K562 (cell line): ENCODE data around the gene PDE2A. TPM values are rescaled to one million over a fixed set of nuclear protein-coding genes. Genes with fewer than 3 reads are reported as not detected.

ENCODE experiments used
- ATAC-seq: fragments of 200-7000 bp; cut with Tn5 transposase; 3 replicates; pipeline ENCODE4 v1.9.1; 2020; ENCODE audit warnings: moderate library complexity
- BruUV-seq: library from RNA; stranded (reverse); fragments of 400-500 nt; replicated peaks from 2 replicates; lab custom pipeline; 2021; lab: Mats Ljungman, UMichigan
- CTCF ChIA-PET: fragments of 300-600 bp; formaldehyde crosslinking; extraction: SDS; loops from one replicate; lab custom pipeline; 2021; ENCODE audit warnings: low intra/inter-chr PET ratio; lab: Yijun Ruan, JAX
- POLR2A ChIA-PET: fragments of 300-600, 350-650 bp; sonication (Branson Sonifier 250); formaldehyde crosslinking; extraction: SDS; loops from one replicate; lab custom pipeline; 2021; ENCODE audit warnings: antibody characterized with exemption, inconsistent platforms; lab: Yijun Ruan, JAX
- DNase-seq, 4 experiments: peaks; one replicate each; pipeline versions ENCODE4 v3.0.0 to v3.0.0-alpha.2; 2011 to 2018; ENCODE audit warnings: low spot score in 3 of 4, mixed read lengths in 3 of 4; ENCODE audit errors: extremely low read depth in 1 of 4
- FAIRE-seq: peaks from 2 replicates; lab custom pipeline; 2011; peaks lifted over from hg19 to GRCh38; lab: Jason Lieb, UNC
- H2AFZ ChIP-seq: 2 replicates; pipeline ENCODE4 v1.6.0; 2011; ENCODE audit warnings: low read depth, low read length, control low read depth, inconsistent platforms
- H3K27ac ChIP-seq: fragments of 200-600 bp; 3 replicates; pipeline ENCODE4 v1.8.0; 2011; ENCODE audit warnings: low read depth, mild to moderate bottlenecking, control low read depth, inconsistent platforms, low read length, moderate library complexity, mixed read lengths; ENCODE audit errors: extremely low read depth
- H3K27me3 ChIP-seq, 2 experiments: fragments of 300-600 bp in 1 of 2; 2 replicates in 1 of 2; 3 replicates in 1 of 2; pipeline versions ENCODE4 v1.6.0 to v1.8.0; 2011; ENCODE audit warnings: inconsistent platforms in 2 of 2, low read length in 2 of 2, mild to moderate bottlenecking in 1 of 2, mixed read lengths in 1 of 2, moderate library complexity in 1 of 2; ENCODE audit not compliant: control insufficient read depth in 2 of 2, insufficient read depth in 2 of 2
- H3K36me3 ChIP-seq: fragments of 300-600 bp; 3 replicates; pipeline ENCODE4 v1.8.0; 2011; ENCODE audit warnings: mild to moderate bottlenecking, low read length, inconsistent platforms; ENCODE audit not compliant: control insufficient read depth, insufficient read depth
- H3K4me1 ChIP-seq, 2 experiments: fragments of 200-600 bp in 1 of 2; replicated peaks in 1 of 2; 2 replicates in 1 of 2; 3 replicates in 1 of 2; pipeline versions ENCODE4 v1.5.1 to v1.8.0; 2011; ENCODE audit warnings: inconsistent platforms in 2 of 2, low read length in 2 of 2, mild to moderate bottlenecking in 1 of 2, mixed read lengths in 1 of 2, moderate library complexity in 1 of 2; ENCODE audit not compliant: control insufficient read depth in 2 of 2, insufficient read depth in 2 of 2
- H3K4me2 ChIP-seq: 2 replicates; pipeline ENCODE4 v1.6.1; 2011; ENCODE audit warnings: low read length, control low read depth, inconsistent platforms, mixed read lengths; ENCODE audit not compliant: insufficient read depth
- H3K4me3 ChIP-seq: fragments of 200-600 bp; sonication (generic), shearing (Covaris generic); 2 replicates; pipeline ENCODE4 v1.5.1; 2016; ENCODE audit warnings: control low read depth, inconsistent platforms
- H3K79me2 ChIP-seq: fragments of 200-600 bp; 3 replicates; pipeline ENCODE4 v1.8.0; 2011; ENCODE audit warnings: low read length, inconsistent platforms; ENCODE audit not compliant: control insufficient read depth, insufficient read depth
- H3K9ac ChIP-seq, 2 experiments: 2 replicates each; pipeline versions ENCODE4 v1.6.0 to v1.6.1; 2011; ENCODE audit warnings: low read depth in 2 of 2, low read length in 2 of 2, control low read depth in 1 of 2, inconsistent platforms in 1 of 2, mild to moderate bottlenecking in 1 of 2, mixed read lengths in 1 of 2; ENCODE audit not compliant: insufficient read depth in 1 of 2
- H3K9me1 ChIP-seq: one replicate; pipeline ENCODE4 v1.6.0; 2011; ENCODE audit warnings: inconsistent platforms, mild to moderate bottlenecking, low read length, moderate library complexity; ENCODE audit not compliant: control insufficient read depth, insufficient read depth
- H3K9me3 ChIP-seq: replicated peaks from 2 replicates; pipeline ENCODE4 v1.5.1; 2011; ENCODE audit warnings: low read depth, low read length, inconsistent platforms; ENCODE audit not compliant: control insufficient read depth, insufficient read depth
- H4K20me1 ChIP-seq: replicated peaks from 2 replicates; pipeline ENCODE4 v1.6.1; 2011; ENCODE audit warnings: low read length, inconsistent platforms, mixed read lengths; ENCODE audit not compliant: control insufficient read depth, insufficient read depth
- CEBPG ChIP-seq, 3 experiments: fragments of 200-800 bp in 1 of 3; sonication (Bioruptor generic) in 1 of 3; sonication (generic) in 1 of 3; formaldehyde crosslinking in 1 of 3; IDR thresholded peaks in 2 of 3; conservative IDR thresholded peaks in 1 of 3; 2 replicates each; pipeline versions ENCODE4 v1.6.1 to v1.8.0; 2016 to 2022; ENCODE audit warnings: missing compliant biosample characterization in 2 of 3, missing genetic modification characterization in 2 of 3, mild to moderate bottlenecking in 1 of 3, missing genetic modification reagents in 1 of 3
- ESRRB ChIP-seq: fragments of 250-450 bp; sonication (Bioruptor Pico); IDR thresholded peaks from 2 replicates; pipeline ENCODE4 v1.5.0; 2020; ENCODE audit warnings: mild to moderate bottlenecking, moderate library complexity, borderline replicate concordance
- FOSL1 ChIP-seq: fragments of 200-800 bp; sonication (Bioruptor generic); conservative IDR thresholded peaks from 2 replicates; pipeline ENCODE4 v1.6.1; 2016; ENCODE audit warnings: missing genetic modification characterization, missing compliant biosample characterization
- HDAC8 ChIP-seq: fragments of 450-650 bp; IDR thresholded peaks from 2 replicates; pipeline ENCODE4 v1.6.1; 2016; ENCODE audit warnings: mild to moderate bottlenecking, missing genetic modification characterization, moderate library complexity, missing compliant biosample characterization
- HNRNPLL ChIP-seq: fragments of 200-400 bp; formaldehyde crosslinking; IDR thresholded peaks from 2 replicates; pipeline ENCODE4 v1.6.1; 2017; ENCODE audit warnings: low read length, low read depth, mild to moderate bottlenecking; ENCODE audit not compliant: poor library complexity, severe bottlenecking
- JUN ChIP-seq, 2 experiments: sonication (generic) in 1 of 2; formaldehyde crosslinking in 1 of 2; IDR thresholded peaks; 2 replicates each; pipeline versions ENCODE4 v1.6.1 to v1.8.0; 2012 to 2022; ENCODE audit warnings: borderline replicate concordance in 2 of 2, mild to moderate bottlenecking in 2 of 2, improper control_type of control experiment in 1 of 2, low read depth in 1 of 2, low read length in 1 of 2, missing genetic modification reagents in 1 of 2
- JUNB ChIP-seq: fragments of 450-650 bp; formaldehyde crosslinking; conservative IDR thresholded peaks from 2 replicates; pipeline ENCODE4 v1.4.0; 2020; ENCODE audit warnings: mild to moderate bottlenecking
- NFIC ChIP-seq: fragments of 450-650 bp; IDR thresholded peaks from 2 replicates; pipeline ENCODE4 v1.6.1; 2017; ENCODE audit warnings: mild to moderate bottlenecking, inconsistent platforms
- PRMT5 ChIP-seq: sonication (generic); formaldehyde crosslinking; IDR thresholded peaks from 2 replicates; pipeline ENCODE4 v1.5.0; 2020; ENCODE audit warnings: missing genetic modification reagents
- PTBP1 ChIP-seq: fragments of 200-400 bp; formaldehyde crosslinking; IDR thresholded peaks from 2 replicates; pipeline ENCODE4 v1.6.1; 2017; ENCODE audit warnings: low read depth, low read length
- RAD21 ChIP-seq, 2 experiments: fragments of 250-450 bp in 1 of 2; fragments of 450-650 bp in 1 of 2; sonication (Bioruptor Pico) in 1 of 2; formaldehyde crosslinking in 1 of 2; IDR thresholded peaks in 1 of 2; conservative IDR thresholded peaks in 1 of 2; 2 replicates each; pipeline versions ENCODE4 v1.4.0 to v1.8.0; 2020 to 2022; ENCODE audit warnings: mild to moderate bottlenecking in 2 of 2, moderate library complexity in 1 of 2
- ZNF263 ChIP-seq: sonication (generic); formaldehyde crosslinking; IDR thresholded peaks from 2 replicates; pipeline ENCODE4 v1.8.0; 2022; ENCODE audit warnings: mild to moderate bottlenecking, missing genetic modification reagents, borderline replicate concordance
- ZNF830 ChIP-seq: fragments of 250-450 bp; sonication (Bioruptor Pico); IDR thresholded peaks from 2 replicates; pipeline ENCODE4 v1.5.0; 2021; ENCODE audit warnings: mild to moderate bottlenecking
- WGBS: fragments of 100-300 bp; shearing (Covaris generic); methylation state at CpG from one replicate; pipeline ENCODE4 v1.1.6; 2016; ENCODE audit warnings: low coverage, mixed read lengths; ENCODE audit not compliant: insufficient coverage; ENCODE audit errors: missing lambda C conversion rate; 5-methylcytosine and 5-hydroxymethylcytosine counted together
- in situ Hi-C: fragments of 300-500 bp; cut with MboI; formaldehyde crosslinking; loops from 4 replicates; pipeline ENCODE4 v1.15.0; 2018; ENCODE audit warnings: inconsistent platforms, mixed read lengths
- intact Hi-C: fragments of 100-400 bp; cut with micrococcal nuclease; formaldehyde crosslinking; loops from 2 replicates; pipeline ENCODE4 v1.14.2; 2022
- polyA plus RNA-seq, 8 experiments: library from polyadenylated mRNA; depleted of rRNA in 4 of 8; stranded (reverse) in 5 of 8; unstranded in 3 of 8; fragments of >200 nt; fragmentation: Nextera tagmentation in 2 of 8; fragmentation: Illumina TruSeq in 1 of 8; extraction: Ambion mirVana in 2 of 8; extraction: Trizol in 1 of 8; gene quantifications; 2 replicates each; pipeline versions ENCODE4 v1.2.1 to v1.2.3, GENCODE V29; 2011 to 2014; ENCODE audit warnings: inconsistent platforms in 1 of 8, missing spikeins in 1 of 8
- total RNA-seq, 7 experiments: library from RNA; depleted of rRNA in 6 of 7; stranded (reverse); fragments of >200 nt in 6 of 7; fragmentation: Illumina TruSeq in 2 of 7; extraction: Trizol in 2 of 7; gene quantifications; 2 replicates each; pipeline versions ENCODE4 v1.2.1 to v1.2.3, GENCODE V29; 2011 to 2021; ENCODE audit warnings: low replicate concordance in 1 of 7
- TF ChIP-seq, protein P1 (sequence below), 2 experiments: fragments of 450-650 bp in 1 of 2; sonication (generic) in 1 of 2; formaldehyde crosslinking in 1 of 2; IDR thresholded peaks in 1 of 2; conservative IDR thresholded peaks in 1 of 2; 2 replicates each; pipeline versions ENCODE4 v1.6.1 to v1.8.1; 2016 to 2023; ENCODE audit warnings: mild to moderate bottlenecking in 2 of 2, moderate library complexity in 2 of 2, inconsistent platforms in 1 of 2, missing genetic modification reagents in 1 of 2

PDE2A gene
- total and polyA plus RNA-seq, 9 of the 15 experiments (the other 6 are each of a cell fraction or from before 2014, with no cell fraction given) = 0.07 to 15.2 (median 1.6) TPM; not detected in 1

DNA sequence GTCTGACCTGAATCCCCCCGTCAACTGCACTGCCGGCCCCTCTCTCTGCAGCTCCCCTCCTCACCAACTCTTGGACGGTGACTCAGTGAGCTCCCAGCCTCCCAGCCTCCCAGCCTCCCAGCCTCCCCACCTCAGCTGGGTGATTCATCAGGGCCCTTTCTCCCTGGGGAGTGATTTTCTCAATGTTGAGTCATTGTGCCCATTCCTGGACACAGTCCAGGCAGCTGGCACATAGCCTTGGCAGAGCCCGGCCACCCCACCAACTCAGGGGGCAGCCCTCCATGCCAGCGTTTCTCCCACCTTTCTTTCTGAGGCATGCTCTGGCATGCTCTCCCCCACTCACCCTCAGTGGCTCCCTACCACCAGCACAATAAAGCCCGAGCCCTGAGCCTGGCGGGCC lies 30.7 kb downstream of the PDE2A start:
- H3K9me1 ChIP-seq = no peaks in the 10 kb centered on the region
- peak overlapping the region; percentile 93; the same call in 1 of the 2 replicates for H2AFZ ChIP-seq

More for the DNA sequence above, 30.7 kb downstream of the PDE2A start:
- in situ Hi-C loops = no loop called here
- FAIRE-seq (no peak), ATAC-seq (no peak), DNase-seq (no peak)
- ChIA-PET CTCF (interaction anchor here (0.6 to 2.2 kb wide), 6 partner anchors 44 to 162 kb away, joined by 3 to 14 read pairs (median 6); no protein-coding TSS in a partner anchor), POLR2A (no interaction called here)
- BruUV-seq = no TSS peak
- H3K9ac ChIP-seq = peak overlapping the region; percentile 32 to 86; a peak in 2 of 4 replicates
- peaks cover 6% of the 10 kb centered on the region; the same call in 1 of the 2 replicates for H4K20me1 ChIP-seq
- H3K36me3 ChIP-seq = no peaks in the 10 kb centered on the region
- H3K27ac ChIP-seq = no peak overlapping the region; the same call in 2 of the 3 replicates
- peaks cover 27 to 35% of the 10 kb centered on the region in 2 experiments for H3K27me3 ChIP-seq
- TF ChIP-seq, protein P1, sequence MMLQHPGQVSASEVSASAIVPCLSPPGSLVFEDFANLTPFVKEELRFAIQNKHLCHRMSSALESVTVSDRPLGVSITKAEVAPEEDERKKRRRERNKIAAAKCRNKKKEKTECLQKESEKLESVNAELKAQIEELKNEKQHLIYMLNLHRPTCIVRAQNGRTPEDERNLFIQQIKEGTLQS (IDR thresholded peaks at IDR 0.05) = peak; percentile 76
- TF ChIP-seq, protein P1 (CRISPR knock-in tag; conservative IDR thresholded peaks at IDR 0.05) = no peak
- TF ChIP-seq HDAC8 (tag) = no peak
- no peak for TF ChIP-seq ZNF830
- no peak for TF ChIP-seq CEBPG (CRISPR knock-in tag; IDR thresholded peaks at IDR 0.05)
- TF ChIP-seq CEBPG (tag; conservative IDR thresholded peaks at IDR 0.05 in 1 of 2, IDR thresholded peaks at IDR 0.05 in 1 of 2) = no peak
- no peak for TF ChIP-seq HNRNPLL
- TF ChIP-seq NFIC = peak; percentile 52; the same call in 1 of the 2 replicates
- no peak for TF ChIP-seq RAD21 (CRISPR knock-in tag; conservative IDR thresholded peaks at IDR 0.05 in 1 of 2, IDR thresholded peaks at IDR 0.05 in 1 of 2)
- TF ChIP-seq FOSL1 (tag) = 0 out of 2 replicates have a peak, but pooled peaks have one; percentile 33
- 0 out of 2 replicates have a peak, but pooled peaks have one; percentile 46 for TF ChIP-seq PTBP1
- no peak for TF ChIP-seq ZNF263 (CRISPR knock-in tag)
- TF ChIP-seq PRMT5 = no peak
- no peak for TF ChIP-seq ESRRB
- 0 out of 2 replicates have a peak, but pooled peaks have one; percentile 32 for TF ChIP-seq JUN (IDR thresholded peaks at IDR 0.05; ENCODE audit: borderline replicate concordance, low read depth, low read length)
- TF ChIP-seq JUN (CRISPR knock-in tag; IDR thresholded peaks at IDR 0.05; ENCODE audit: borderline replicate concordance) = no peak
- TF ChIP-seq JUNB = no peak
- H3K4me2 ChIP-seq = no peak overlapping the region
- WGBS = 66% methylated on average over 4 of the region's 7 CpGs
- H3K79me2 ChIP-seq = no peaks in the 10 kb centered on the region
- H3K4me3 ChIP-seq = 0 out of 2 replicates have a peak overlapping the region, but pooled peaks have one; percentile 38
- no peaks in the 10 kb centered on the region for H3K9me3 ChIP-seq
- H3K4me1 ChIP-seq = peaks cover 0 to 20% of the 10 kb centered on the region in 2 experiments; a peak in 3 of 5 replicates
- intact Hi-C loops = loop anchor here (1.0 to 2.0 kb wide), 2 partner anchors 45 to 58 kb away; no protein-coding TSS in a partner anchor
